ENCODE results near the gene PLCD4. TPM values are rescaled to one million over a fixed set of nuclear protein-coding genes. Genes with fewer than 3 reads are reported as not detected.

The PLCD4 gene
- polyA plus RNA-seq, 1 of the 3 experiments (the other 2 are of a cell fraction) = 8.5 TPM

DNA sequence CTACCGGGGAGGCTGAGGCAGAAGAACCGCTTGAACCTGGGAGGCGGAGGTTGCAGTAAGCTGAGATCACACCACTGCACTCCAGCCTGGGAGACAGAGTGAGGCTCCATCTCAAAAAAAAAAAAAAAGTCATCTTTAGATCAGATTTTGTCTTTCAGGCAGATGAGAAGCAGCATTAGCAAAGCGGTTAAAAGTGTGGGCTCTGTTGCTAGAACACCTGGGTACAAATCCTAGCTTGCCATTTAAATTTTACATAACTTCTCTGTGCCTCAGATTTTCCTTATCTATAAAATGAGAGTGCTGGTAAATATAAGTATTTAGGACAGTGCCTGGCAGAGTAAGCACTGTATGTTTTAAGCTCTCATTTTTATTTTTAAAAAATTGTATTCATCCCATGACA lies 30.8 kb upstream of the PLCD4 start:
- peaks cover 99% of the 10 kb centered on the region for H3K79me2 ChIP-seq (ENCODE audit: insufficient read depth)
- WGBS (ENCODE audit: low lambda C conversion rate) = 98% methylated on average over 4 of the region's 4 CpGs
- no peak for DNase-seq
- TF ChIP-seq FOXM1 (IDR thresholded peaks at IDR 0.05; ENCODE audit: low read depth) = no peak
- peaks cover 31 to 58% of the 10 kb centered on the region in 2 experiments for H3K36me3 ChIP-seq (replicated peaks in 1 of 2; ENCODE audit: control insufficient read depth in 1 of 2, insufficient read depth in 2 of 2, low read length in 1 of 2)
- H3K4me1 ChIP-seq (ENCODE audit: control insufficient read depth in 1 of 2, insufficient read depth in 2 of 2, low read depth in 1 of 2, low read length in 1 of 2) = peaks cover 4 to 5% of the 10 kb centered on the region in 2 experiments; a peak in 2 of 4 replicates
- no peaks in the 10 kb centered on the region for H3K27me3 ChIP-seq (ENCODE audit: insufficient read depth)
- H3K9ac ChIP-seq = no peak overlapping the region
- no peaks in the 10 kb centered on the region for H3K9me3 ChIP-seq
- no peaks in the 10 kb centered on the region for H3K9me2 ChIP-seq
- CTCF ChIA-PET = interaction anchor here (0.9 to 1.2 kb wide), 2 partner anchors 11 to 14 kb away, joined by 4 read pairs; no protein-coding TSS in a partner anchor
- no peak overlapping the region for H3K4me2 ChIP-seq
- POLR2A ChIA-PET = interaction anchor here (1.0 kb wide), 1 partner anchor 31 kb away, joined by 7 read pairs; the partner anchor contains the start of gene PLCD4
- H3F3A ChIP-seq (replicated peaks; ENCODE audit: insufficient read depth) = peaks cover 14% of the 10 kb centered on the region
- peaks cover 37% of the 10 kb centered on the region; the same call in 1 of the 2 replicates for H4K20me1 ChIP-seq (ENCODE audit: insufficient read depth)
- H3K27ac ChIP-seq (ENCODE audit: low read depth in 2 of 2, low read length in 1 of 2) = no peak overlapping the region
- no peak overlapping the region for H2AFZ ChIP-seq (ENCODE audit: low read depth)
- no peak overlapping the region for H3K4me3 ChIP-seq (ENCODE audit: low read depth in 2 of 2, low read length in 1 of 2)

- Histone ChIP-seq H3K4me1 (ENCODE audit: control insufficient read depth in 1 of 2, insufficient read depth in 2 of 2, low read depth in 1 of 2, low read length in 1 of 2) (peaks cover 5 to 6% of the 10 kb centered on the region in 2 experiments; a peak in 2 of 4 replicates), H3K4me3 (ENCODE audit: low read depth in 2 of 2, low read length in 1 of 2) (no peak overlapping the region), H4K20me1 (ENCODE audit: insufficient read depth) (peaks cover 37% of the 10 kb centered on the region; the same call in 1 of the 2 replicates), H3K9me3 (no peaks in the 10 kb centered on the region), H2AFZ (ENCODE audit: low read depth) (no peak overlapping the region), H3K9ac (no peak overlapping the region), H3K27ac (ENCODE audit: low read depth in 2 of 2, low read length in 1 of 2) (no peak overlapping the region; a peak in 1 of 4 replicates), H3K27me3 (ENCODE audit: insufficient read depth) (no peaks in the 10 kb centered on the region), H3K4me2 (no peak overlapping the region), H3K79me2 (ENCODE audit: insufficient read depth) (peaks cover 98% of the 10 kb centered on the region), H3K9me2 (no peaks in the 10 kb centered on the region), H3F3A (replicated peaks; ENCODE audit: insufficient read depth) (peaks cover 20% of the 10 kb centered on the region), H3K36me3 (replicated peaks in 1 of 2; ENCODE audit: control insufficient read depth in 1 of 2, insufficient read depth in 2 of 2, low read length in 1 of 2) (peaks cover 31 to 57% of the 10 kb centered on the region in 2 experiments)
- WGBS (ENCODE audit: low lambda C conversion rate) = 94% methylated on average over 1 of the region's 3 CpGs
- CTCF ChIA-PET = interaction anchor here (0.8 to 1.7 kb wide), 5 partner anchors 10 to 41 kb away, joined by 3 to 5 read pairs (median 4); no protein-coding TSS in a partner anchor
- DNase-seq = no peak
- no peak for TF ChIP-seq FOSL2 (IDR thresholded peaks at IDR 0.05; ENCODE audit: borderline replicate concordance, low read depth)
- no peak for TF ChIP-seq CHD2 (IDR thresholded peaks at IDR 0.05; ENCODE audit: low read length, partially characterized antibody)
- TF ChIP-seq, protein P1, sequence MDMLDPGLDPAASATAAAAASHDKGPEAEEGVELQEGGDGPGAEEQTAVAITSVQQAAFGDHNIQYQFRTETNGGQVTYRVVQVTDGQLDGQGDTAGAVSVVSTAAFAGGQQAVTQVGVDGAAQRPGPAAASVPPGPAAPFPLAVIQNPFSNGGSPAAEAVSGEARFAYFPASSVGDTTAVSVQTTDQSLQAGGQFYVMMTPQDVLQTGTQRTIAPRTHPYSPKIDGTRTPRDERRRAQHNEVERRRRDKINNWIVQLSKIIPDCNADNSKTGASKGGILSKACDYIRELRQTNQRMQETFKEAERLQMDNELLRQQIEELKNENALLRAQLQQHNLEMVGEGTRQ (IDR thresholded peaks at IDR 0.05; ENCODE audit: borderline replicate concordance, low read depth, low read length) = no peak
- no peak for TF ChIP-seq EP300 (IDR thresholded peaks at IDR 0.05; ENCODE audit: borderline replicate concordance in 1 of 2, low read depth in 1 of 2, low read length in 1 of 2)
- TF ChIP-seq, protein P2, sequence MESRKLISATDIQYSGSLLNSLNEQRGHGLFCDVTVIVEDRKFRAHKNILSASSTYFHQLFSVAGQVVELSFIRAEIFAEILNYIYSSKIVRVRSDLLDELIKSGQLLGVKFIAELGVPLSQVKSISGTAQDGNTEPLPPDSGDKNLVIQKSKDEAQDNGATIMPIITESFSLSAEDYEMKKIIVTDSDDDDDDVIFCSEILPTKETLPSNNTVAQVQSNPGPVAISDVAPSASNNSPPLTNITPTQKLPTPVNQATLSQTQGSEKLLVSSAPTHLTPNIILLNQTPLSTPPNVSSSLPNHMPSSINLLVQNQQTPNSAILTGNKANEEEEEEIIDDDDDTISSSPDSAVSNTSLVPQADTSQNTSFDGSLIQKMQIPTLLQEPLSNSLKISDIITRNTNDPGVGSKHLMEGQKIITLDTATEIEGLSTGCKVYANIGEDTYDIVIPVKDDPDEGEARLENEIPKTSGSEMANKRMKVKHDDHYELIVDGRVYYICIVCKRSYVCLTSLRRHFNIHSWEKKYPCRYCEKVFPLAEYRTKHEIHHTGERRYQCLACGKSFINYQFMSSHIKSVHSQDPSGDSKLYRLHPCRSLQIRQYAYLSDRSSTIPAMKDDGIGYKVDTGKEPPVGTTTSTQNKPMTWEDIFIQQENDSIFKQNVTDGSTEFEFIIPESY (IDR thresholded peaks at IDR 0.05; ENCODE audit: borderline replicate concordance, low read depth) = no peak
- TF ChIP-seq MEF2A (IDR thresholded peaks at IDR 0.05; ENCODE audit: borderline replicate concordance, low read depth) = no peak
- TF ChIP-seq TAF1 (IDR thresholded peaks at IDR 0.05; ENCODE audit: borderline replicate concordance, low read depth, low read length) = no peak
- no peak for TF ChIP-seq RFX5 (IDR thresholded peaks at IDR 0.05; ENCODE audit: low read length)
- TF ChIP-seq, protein P3, sequence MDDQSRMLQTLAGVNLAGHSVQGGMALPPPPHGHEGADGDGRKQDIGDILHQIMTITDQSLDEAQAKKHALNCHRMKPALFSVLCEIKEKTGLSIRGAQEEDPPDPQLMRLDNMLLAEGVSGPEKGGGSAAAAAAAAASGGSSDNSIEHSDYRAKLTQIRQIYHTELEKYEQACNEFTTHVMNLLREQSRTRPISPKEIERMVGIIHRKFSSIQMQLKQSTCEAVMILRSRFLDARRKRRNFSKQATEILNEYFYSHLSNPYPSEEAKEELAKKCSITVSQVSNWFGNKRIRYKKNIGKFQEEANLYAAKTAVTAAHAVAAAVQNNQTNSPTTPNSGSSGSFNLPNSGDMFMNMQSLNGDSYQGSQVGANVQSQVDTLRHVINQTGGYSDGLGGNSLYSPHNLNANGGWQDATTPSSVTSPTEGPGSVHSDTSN (IDR thresholded peaks at IDR 0.05) = no peak
- POLR2A ChIA-PET = interaction anchor here (1.0 kb wide), 1 partner anchor 30 kb away, joined by 7 read pairs; the partner anchor contains the start of gene PLCD4
Observed at GRCh38 chr2:218577482-218578220, 30.0 kb upstream of the PLCD4 start.

Data from SK-N-SH (cell line).